IMR-90 (cell line): ENCODE results near the gene PI4KA. TPM values are rescaled to one million over a fixed set of nuclear protein-coding genes. Genes with fewer than 3 reads are reported as not detected.

Experiments used
- ATAC-seq: fragments of 200-7000 bp; cut with Tn5 transposase; 2 replicates; pipeline ENCODE4 v1.9.1; 2020; ENCODE audit warnings: low read depth, mild to moderate bottlenecking, moderate library complexity
- BruUV-seq: library from RNA; stranded (reverse); fragments of 400-500 nt; replicated peaks from 2 replicates; lab custom pipeline; 2021; lab: Mats Ljungman, UMichigan
- CTCF ChIA-PET: fragments of 300-600 bp; formaldehyde crosslinking; extraction: SDS; loops from one replicate; lab custom pipeline; 2021; ENCODE audit warnings: antibody characterized with exemption; lab: Yijun Ruan, JAX
- POLR2A ChIA-PET: fragments of 300-600 bp; sonication (Branson Sonifier 250); formaldehyde crosslinking; loops from one replicate; lab custom pipeline; 2022; ENCODE audit warnings: antibody characterized with exemption; ENCODE audit not compliant: unreplicated experiment; lab: Charles Lee
- DNase-seq: peaks from one replicate; pipeline ENCODE4 v3.0.0; 2013
- H2AFZ ChIP-seq: replicated peaks from 2 replicates; pipeline ENCODE3; 2013; ENCODE audit warnings: low read length, mild to moderate bottlenecking; ENCODE audit not compliant: poor library complexity
- H2AK5ac ChIP-seq: 2 replicates; pipeline ENCODE4 v1.6.1; 2013; ENCODE audit warnings: low read depth, low read length, inconsistent platforms
- H2AK9ac ChIP-seq: replicated peaks from 2 replicates; pipeline ENCODE3; 2013; ENCODE audit warnings: mild to moderate bottlenecking, low read depth, low read length, moderate library complexity; ENCODE audit not compliant: poor library complexity
- H2BK120ac ChIP-seq: 2 replicates; pipeline ENCODE4 v1.6.1; 2013; ENCODE audit warnings: low read depth, low read length, inconsistent platforms
- H2BK15ac ChIP-seq: 3 replicates; pipeline ENCODE4 v1.6.1; 2013; ENCODE audit warnings: low read depth, low read length, inconsistent platforms
- H2BK20ac ChIP-seq: 2 replicates; pipeline ENCODE4 v1.6.1; 2013; ENCODE audit warnings: low read depth, mild to moderate bottlenecking, inconsistent platforms, low read length, moderate library complexity
- H2BK5ac ChIP-seq: 2 replicates; pipeline ENCODE4 v1.6.1; 2013; ENCODE audit warnings: mild to moderate bottlenecking, low read depth, low read length, inconsistent platforms; ENCODE audit not compliant: poor library complexity, severe bottlenecking
- H3K14ac ChIP-seq: replicated peaks from 2 replicates; pipeline ENCODE4 v1.6.1; 2013; ENCODE audit warnings: low read depth, low read length, inconsistent platforms
- H3K18ac ChIP-seq: 2 replicates; pipeline ENCODE4 v1.6.1; 2013; ENCODE audit warnings: low read depth, low read length, control low read depth
- H3K23ac ChIP-seq: 2 replicates; pipeline ENCODE4 v1.6.1; 2013; ENCODE audit warnings: low read depth, low read length, inconsistent platforms
- H3K27ac ChIP-seq: 2 replicates; pipeline ENCODE4 v1.5.1; 2013; ENCODE audit warnings: mild to moderate bottlenecking, control low read depth, low read length; ENCODE audit not compliant: insufficient read depth
- H3K27me3 ChIP-seq: 2 replicates; pipeline ENCODE4 v1.6.1; 2013; ENCODE audit warnings: low read length; ENCODE audit not compliant: control insufficient read depth, insufficient read depth
- H3K36me3 ChIP-seq: 2 replicates; pipeline ENCODE4 v1.6.1; 2013; ENCODE audit warnings: low read length, mixed read lengths; ENCODE audit not compliant: control insufficient read depth, insufficient read depth
- H3K4ac ChIP-seq: 2 replicates; pipeline ENCODE4 v1.6.1; 2013; ENCODE audit warnings: low read depth, low read length, inconsistent platforms
- H3K4me1 ChIP-seq: 2 replicates; pipeline ENCODE4 v1.6.1; 2013; ENCODE audit warnings: low read length, mixed read lengths; ENCODE audit not compliant: control insufficient read depth, insufficient read depth
- H3K4me2 ChIP-seq: 2 replicates; pipeline ENCODE4 v1.6.1; 2013; ENCODE audit warnings: low read depth, mild to moderate bottlenecking, control low read depth, low read length, moderate library complexity
- H3K4me3 ChIP-seq: 2 replicates; pipeline ENCODE4 v1.5.1; 2013; ENCODE audit warnings: low read depth, mild to moderate bottlenecking, control low read depth, low read length, moderate library complexity; ENCODE audit not compliant: insufficient read depth
- H3K56ac ChIP-seq: 2 replicates; pipeline ENCODE4 v1.6.1; 2013; ENCODE audit warnings: low read length, inconsistent platforms; ENCODE audit not compliant: insufficient read depth; ENCODE audit errors: extremely low read depth
- H3K79me1 ChIP-seq, 2 experiments: 2 replicates each; pipeline ENCODE4 v1.6.1; 2013; ENCODE audit warnings: low read length in 2 of 2, inconsistent platforms in 1 of 2, low read depth in 1 of 2
- H3K9ac ChIP-seq: 2 replicates; pipeline ENCODE4 v1.6.1; 2013; ENCODE audit warnings: low read depth, low read length, control low read depth
- H3K9me1 ChIP-seq: 2 replicates; pipeline ENCODE4 v1.6.1; 2013; ENCODE audit warnings: low read length, inconsistent platforms; ENCODE audit not compliant: insufficient read depth
- H3K9me3 ChIP-seq: 2 replicates; pipeline ENCODE4 v1.6.1; 2013; ENCODE audit warnings: low read length; ENCODE audit not compliant: control insufficient read depth, insufficient read depth
- H4K20me1 ChIP-seq: 2 replicates; pipeline ENCODE4 v1.6.1; 2013; ENCODE audit warnings: low read length, inconsistent platforms; ENCODE audit not compliant: insufficient read depth
- H4K5ac ChIP-seq: 2 replicates; pipeline ENCODE4 v1.6.1; 2013; ENCODE audit warnings: mild to moderate bottlenecking, low read depth, low read length, control low read depth
- H4K8ac ChIP-seq, 2 experiments: 2 replicates each; pipeline ENCODE4 v1.6.1; 2013; ENCODE audit warnings: low read depth in 2 of 2, low read length in 2 of 2, control low read depth in 1 of 2, inconsistent platforms in 1 of 2
- H4K91ac ChIP-seq: 2 replicates; pipeline ENCODE4 v1.6.1; 2013; ENCODE audit warnings: low read depth, low read length, inconsistent platforms; ENCODE audit not compliant: insufficient read depth
- FOS ChIP-seq: fragments of 150-350 bp; IDR thresholded peaks from 2 replicates; pipeline ENCODE4 v1.6.1; 2016; ENCODE audit warnings: low read depth, low read length
- MAZ ChIP-seq: IDR thresholded peaks from 2 replicates; pipeline ENCODE4 v1.6.1; 2012; ENCODE audit warnings: low read depth, mild to moderate bottlenecking, low read length, improper control_type of control experiment, moderate library complexity, borderline replicate concordance
- NFE2L2 ChIP-seq: fragments of 150-350 bp; IDR thresholded peaks from 2 replicates; pipeline ENCODE4 v1.6.1; 2016; ENCODE audit warnings: low read depth, mild to moderate bottlenecking, low read length
- SMC3 ChIP-seq: fragments of 150-350 bp; IDR thresholded peaks from 2 replicates; pipeline ENCODE4 v1.6.1; 2016; ENCODE audit warnings: low read depth, mild to moderate bottlenecking, antibody characterized with exemption, low read length, moderate library complexity
- WGBS, 2 experiments: methylation state at CpG; one replicate each; pipeline versions ENCODE4 v1.1.5 to v1.1.7; 2013; ENCODE audit warnings: missing lambda C conversion rate in 2 of 2; ENCODE audit not compliant: insufficient read length in 1 of 2; ENCODE audit errors: extremely low coverage in 2 of 2; 5-methylcytosine and 5-hydroxymethylcytosine counted together
- dilution Hi-C: fragments of 300-500 bp; cut with HindIII; formaldehyde crosslinking; loops from one replicate; pipeline ENCODE4 v1.14.3; 2018; ENCODE audit warnings: low sequenced_read_pairs; ENCODE audit not compliant: unreplicated experiment
- in situ Hi-C: fragments of 300-500 bp; cut with MboI; formaldehyde crosslinking; loops from 3 replicates; pipeline ENCODE4 v1.14.3; 2019; ENCODE audit warnings: low sequenced_read_pairs, inconsistent platforms, mixed read lengths
- intact Hi-C: fragments of 100-400 bp; cut with micrococcal nuclease; formaldehyde crosslinking; loops from 2 replicates; pipeline ENCODE4 v1.10.0; 2022
- polyA plus RNA-seq, 3 experiments: library from polyadenylated mRNA; depleted of rRNA; stranded (reverse); fragments of >200 nt; gene quantifications; 2 replicates each; pipeline ENCODE4 v1.2.3, GENCODE V29; 2012; ENCODE audit warnings: low replicate concordance in 1 of 3
- total RNA-seq: library from RNA; depleted of rRNA; stranded (reverse); fragments of >200 nt; gene quantifications from 2 replicates; pipeline ENCODE4 v1.2.3, GENCODE V29; 2012
- TF ChIP-seq, protein P1 (sequence below): conservative IDR thresholded peaks from 2 replicates; pipeline ENCODE4 v1.5.1; 2012; ENCODE audit warnings: mild to moderate bottlenecking, low read depth, low read length, improper control_type of control experiment

Gene PI4KA
- total and polyA plus RNA-seq, 2 of the 4 experiments (the other 2 are of a cell fraction) = 16.8 to 35.5 TPM

DNA sequence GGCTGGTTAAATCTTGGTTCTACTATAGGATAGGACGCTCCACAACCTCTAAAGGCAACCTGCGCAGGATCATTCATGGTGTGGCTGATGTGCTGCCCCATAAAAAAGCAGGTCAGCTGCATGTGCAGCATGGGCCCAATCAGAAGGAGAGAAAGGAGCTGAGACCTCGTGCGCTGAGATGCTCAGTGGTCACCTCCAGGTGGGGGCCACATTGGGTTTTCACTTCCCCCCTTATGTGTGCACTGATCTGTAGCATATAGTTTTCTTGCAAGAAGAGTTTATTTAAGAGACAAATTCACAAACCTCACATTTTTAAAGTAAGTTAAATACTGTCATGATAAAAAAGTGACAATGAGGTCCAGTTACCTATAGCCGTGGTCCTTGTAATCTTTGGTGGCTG, 60.4 kb downstream of the PI4KA start:
- H3K9ac ChIP-seq = no peak overlapping the region
- H3K4me2 ChIP-seq = no peak overlapping the region
- no peak overlapping the region for H3K56ac ChIP-seq
- no peak overlapping the region for H3K4me3 ChIP-seq
- no peak overlapping the region for H2AFZ ChIP-seq
- no peak for DNase-seq
- POLR2A ChIA-PET = no interaction called here
- H2BK120ac ChIP-seq = no peak overlapping the region
- ATAC-seq = no peak
- no peak overlapping the region for H4K5ac ChIP-seq
- H3K18ac ChIP-seq = no peak overlapping the region
- CTCF ChIA-PET = no interaction called here
- H2BK15ac ChIP-seq = no peak overlapping the region
- no peaks in the 10 kb centered on the region for H3K9me3 ChIP-seq
- H3K27me3 ChIP-seq = no peaks in the 10 kb centered on the region
- H2BK20ac ChIP-seq = no peak overlapping the region
- peaks cover 4% of the 10 kb centered on the region; the same call in 1 of the 2 replicates for H3K9me1 ChIP-seq
- H2AK9ac ChIP-seq = no peak overlapping the region
- in situ Hi-C loops (no loop called here), intact Hi-C loops (no loop called here), dilution Hi-C loops (no loop called here)
- WGBS, 2 experiments = 100% methylated on average over 1 of the region's 5 CpGs; no CpG with 5 or more reads in 1 of the 2 experiments
- no peak overlapping the region for H2AK5ac ChIP-seq
- H3K36me3 ChIP-seq = peaks cover 53% of the 10 kb centered on the region
- H2BK5ac ChIP-seq = no peak overlapping the region
- H4K8ac ChIP-seq = no peak overlapping the region
- 0 out of 2 replicates have a peak, but pooled peaks cover 2% of the 10 kb centered on the region for H3K4me1 ChIP-seq
- H3K79me1 ChIP-seq = no peaks in the 10 kb centered on the region
- no peak overlapping the region for H3K23ac ChIP-seq
- no TSS peak for BruUV-seq
- TF ChIP-seq, protein P1, sequence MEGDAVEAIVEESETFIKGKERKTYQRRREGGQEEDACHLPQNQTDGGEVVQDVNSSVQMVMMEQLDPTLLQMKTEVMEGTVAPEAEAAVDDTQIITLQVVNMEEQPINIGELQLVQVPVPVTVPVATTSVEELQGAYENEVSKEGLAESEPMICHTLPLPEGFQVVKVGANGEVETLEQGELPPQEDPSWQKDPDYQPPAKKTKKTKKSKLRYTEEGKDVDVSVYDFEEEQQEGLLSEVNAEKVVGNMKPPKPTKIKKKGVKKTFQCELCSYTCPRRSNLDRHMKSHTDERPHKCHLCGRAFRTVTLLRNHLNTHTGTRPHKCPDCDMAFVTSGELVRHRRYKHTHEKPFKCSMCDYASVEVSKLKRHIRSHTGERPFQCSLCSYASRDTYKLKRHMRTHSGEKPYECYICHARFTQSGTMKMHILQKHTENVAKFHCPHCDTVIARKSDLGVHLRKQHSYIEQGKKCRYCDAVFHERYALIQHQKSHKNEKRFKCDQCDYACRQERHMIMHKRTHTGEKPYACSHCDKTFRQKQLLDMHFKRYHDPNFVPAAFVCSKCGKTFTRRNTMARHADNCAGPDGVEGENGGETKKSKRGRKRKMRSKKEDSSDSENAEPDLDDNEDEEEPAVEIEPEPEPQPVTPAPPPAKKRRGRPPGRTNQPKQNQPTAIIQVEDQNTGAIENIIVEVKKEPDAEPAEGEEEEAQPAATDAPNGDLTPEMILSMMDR = no peak
- TF ChIP-seq FOS (no peak), SMC3 (no peak), NFE2L2 (no peak), MAZ (no peak)
- no peaks in the 10 kb centered on the region for H4K20me1 ChIP-seq
- no peak overlapping the region for H3K14ac ChIP-seq
- no peak overlapping the region for H3K27ac ChIP-seq
- no peak overlapping the region for H4K91ac ChIP-seq
- no peak overlapping the region for H3K4ac ChIP-seq
